Measurements from ENCODE around the gene PRSS50.

The PRSS50 gene

GRCh38 chr3:46695177-46695961 is 22.3 kb downstream of the PRSS50 start:
- peak overlapping the region; percentile 18 for H3K4me3 Mint-ChIP-seq
- H3K36me3 Mint-ChIP-seq (ENCODE audit: low read depth) = no peaks in the 10 kb centered on the region
- H3K9me3 Mint-ChIP-seq = no peaks in the 10 kb centered on the region
- peak overlapping the region; percentile 82 for H3K27ac Mint-ChIP-seq
- DNase-seq = peak; percentile 76
- no peaks in the 10 kb centered on the region for H3K27me3 Mint-ChIP-seq
- peaks cover 49% of the 10 kb centered on the region for H3K4me1 Mint-ChIP-seq (ENCODE audit: low read depth)

GRCh38 chr3:46694520-46694919 is 23.1 kb downstream of the PRSS50 start:
- Mint-ChIP-seq H3K27me3 (no peaks in the 10 kb centered on the region), H3K27ac (peak overlapping the region; percentile 67), H3K4me3 (peak overlapping the region; percentile 48), H3K9me3 (no peaks in the 10 kb centered on the region), H3K36me3 (ENCODE audit: low read depth) (no peaks in the 10 kb centered on the region), H3K4me1 (ENCODE audit: low read depth) (peaks cover 48% of the 10 kb centered on the region)
- no peak for DNase-seq

GRCh38 chr3:46693892-46694226 is 23.8 kb downstream of the PRSS50 start:
- DNase-seq = no peak
- Mint-ChIP-seq H3K9me3 (no peaks in the 10 kb centered on the region), H3K36me3 (ENCODE audit: low read depth) (no peaks in the 10 kb centered on the region), H3K4me1 (ENCODE audit: low read depth) (peaks cover 45% of the 10 kb centered on the region), H3K27me3 (no peaks in the 10 kb centered on the region), H3K27ac (no peak overlapping the region), H3K4me3 (peak overlapping the region; percentile 48)

GRCh38 chr3:46693038-46693891 is 24.4 kb downstream of the PRSS50 start, which contains the start of gene ALS2CL:
Gene ALS2CL (minus strand): TSS chr3:46693679. CDS start chr3:46689440, 4,239 bp downstream.
- no peak within 1 kb of the TSS for H3K27ac Mint-ChIP-seq
- peaks cover 45% of the 10 kb centered on the region for H3K4me1 Mint-ChIP-seq (ENCODE audit: low read depth)
- no peaks in the 10 kb centered on the region for H3K9me3 Mint-ChIP-seq
- no peaks in the 10 kb centered on the region for H3K27me3 Mint-ChIP-seq
- no peaks in the 10 kb centered on the region for H3K36me3 Mint-ChIP-seq (ENCODE audit: low read depth)
- DNase-seq = peak; percentile 84
- H3K4me3 Mint-ChIP-seq = peak within 1 kb of the TSS; percentile 76

GRCh38 chr3:46692566-46692990 is 25.1 kb downstream of the PRSS50 start:
- no peak for DNase-seq
- no peaks in the 10 kb centered on the region for H3K9me3 Mint-ChIP-seq
- H3K4me1 Mint-ChIP-seq (ENCODE audit: low read depth) = peaks cover 45% of the 10 kb centered on the region
- H3K27ac Mint-ChIP-seq = no peak overlapping the region
- H3K27me3 Mint-ChIP-seq = no peaks in the 10 kb centered on the region
- H3K4me3 Mint-ChIP-seq = peak overlapping the region; percentile 76
- H3K36me3 Mint-ChIP-seq (ENCODE audit: low read depth) = no peaks in the 10 kb centered on the region

- Mint-ChIP-seq H3K9me3 (no peaks in the 10 kb centered on the region), H3K27ac (no peak overlapping the region), H3K36me3 (ENCODE audit: low read depth) (no peaks in the 10 kb centered on the region), H3K27me3 (no peaks in the 10 kb centered on the region), H3K4me1 (ENCODE audit: low read depth) (peaks cover 41% of the 10 kb centered on the region), H3K4me3 (no peak overlapping the region)
- DNase-seq = no peak
Observed at GRCh38 chr3:46690798-46691197, 26.9 kb downstream of the PRSS50 start.

- H3K27me3 Mint-ChIP-seq = no peaks in the 10 kb centered on the region
Observed at GRCh38 chr3:46685446-46685845, 32.2 kb downstream of the PRSS50 start.

GRCh38 chr3:46684891-46685290 is 32.8 kb downstream of the PRSS50 start:
- Mint-ChIP-seq H3K27me3 (no peaks in the 10 kb centered on the region), H3K4me3 (no peak overlapping the region), H3K9me3 (no peaks in the 10 kb centered on the region), H3K4me1 (ENCODE audit: low read depth) (no peaks in the 10 kb centered on the region), H3K36me3 (ENCODE audit: low read depth) (peaks cover 3% of the 10 kb centered on the region), H3K27ac (no peak overlapping the region)
- no peak for DNase-seq

More at GRCh38 chr3:46685446-46685845, 32.2 kb downstream of the PRSS50 start:
- H3K27ac Mint-ChIP-seq = no peak overlapping the region
- H3K4me3 Mint-ChIP-seq = no peak overlapping the region
- DNase-seq = no peak
- peaks cover 3% of the 10 kb centered on the region for H3K36me3 Mint-ChIP-seq (ENCODE audit: low read depth)
- peaks cover 1% of the 10 kb centered on the region for H3K4me1 Mint-ChIP-seq (ENCODE audit: low read depth)
- H3K9me3 Mint-ChIP-seq = no peaks in the 10 kb centered on the region

GRCh38 chr3:46682974-46683373 is 34.7 kb downstream of the PRSS50 start:
- Mint-ChIP-seq H3K9me3 (no peaks in the 10 kb centered on the region), H3K36me3 (ENCODE audit: low read depth) (peaks cover 3% of the 10 kb centered on the region), H3K4me1 (ENCODE audit: low read depth) (no peaks in the 10 kb centered on the region), H3K27ac (no peak overlapping the region), H3K27me3 (no peaks in the 10 kb centered on the region), H3K4me3 (no peak overlapping the region)
- DNase-seq = no peak

- DNase-seq = no peak
- H3K27ac Mint-ChIP-seq = no peak overlapping the region
- no peaks in the 10 kb centered on the region for H3K27me3 Mint-ChIP-seq
- H3K4me1 Mint-ChIP-seq (ENCODE audit: low read depth) = no peaks in the 10 kb centered on the region
- H3K9me3 Mint-ChIP-seq = no peaks in the 10 kb centered on the region
- H3K36me3 Mint-ChIP-seq (ENCODE audit: low read depth) = peaks cover 3% of the 10 kb centered on the region
- no peak overlapping the region for H3K4me3 Mint-ChIP-seq
Observed at GRCh38 chr3:46681856-46682540, 35.7 kb downstream of the PRSS50 start.

GRCh38 chr3:46681387-46681786 is 36.3 kb downstream of the PRSS50 start:
- H3K27me3 Mint-ChIP-seq = no peaks in the 10 kb centered on the region
- H3K27ac Mint-ChIP-seq = no peak overlapping the region
- H3K9me3 Mint-ChIP-seq = no peaks in the 10 kb centered on the region

GRCh38 chr3:46680298-46680826 is 37.3 kb downstream of the PRSS50 start:
- H3K27ac Mint-ChIP-seq = no peak overlapping the region
- no peaks in the 10 kb centered on the region for H3K4me1 Mint-ChIP-seq (ENCODE audit: low read depth)
- no peaks in the 10 kb centered on the region for H3K27me3 Mint-ChIP-seq
- DNase-seq = no peak
- no peak overlapping the region for H3K4me3 Mint-ChIP-seq
- H3K9me3 Mint-ChIP-seq = no peaks in the 10 kb centered on the region
- H3K36me3 Mint-ChIP-seq (ENCODE audit: low read depth) = peaks cover 3% of the 10 kb centered on the region

More at GRCh38 chr3:46681387-46681786, 36.3 kb downstream of the PRSS50 start:
- Mint-ChIP-seq H3K36me3 (ENCODE audit: low read depth) (peaks cover 3% of the 10 kb centered on the region), H3K4me3 (no peak overlapping the region), H3K4me1 (ENCODE audit: low read depth) (no peaks in the 10 kb centered on the region)
- DNase-seq = no peak

- no peaks in the 10 kb centered on the region for H3K9me3 Mint-ChIP-seq
- H3K27ac Mint-ChIP-seq = no peak overlapping the region
- DNase-seq = no peak
- H3K4me3 Mint-ChIP-seq = no peak overlapping the region
- no peaks in the 10 kb centered on the region for H3K27me3 Mint-ChIP-seq
- H3K4me1 Mint-ChIP-seq (ENCODE audit: low read depth) = no peaks in the 10 kb centered on the region
- H3K36me3 Mint-ChIP-seq (ENCODE audit: low read depth) = peaks cover 3% of the 10 kb centered on the region
Observed at GRCh38 chr3:46679681-46680080, 38.0 kb downstream of the PRSS50 start.

- Mint-ChIP-seq H3K36me3 (ENCODE audit: low read depth) (peaks cover 8% of the 10 kb centered on the region), H3K4me3 (no peak overlapping the region), H3K4me1 (ENCODE audit: low read depth) (no peaks in the 10 kb centered on the region), H3K27ac (no peak overlapping the region), H3K9me3 (no peaks in the 10 kb centered on the region), H3K27me3 (no peaks in the 10 kb centered on the region)
- DNase-seq = no peak
Observed at GRCh38 chr3:46678280-46678679, 39.4 kb downstream of the PRSS50 start.

Data from activated T-cell treated with anti-CD3 and anti-CD28 coated beads, Interleukin-2, amount 50 U/mL, for 24 hours (primary cell).